Rectal smooth muscle tissue (tissue), 1 donor: Measurements from ENCODE around the gene PIGO.

Experiments
- H3K27ac ChIP-seq: one replicate; pipeline ENCODE4 v1.7.0; 2013; ENCODE audit warnings: low read depth, low read length, inconsistent platforms
- H3K27me3 ChIP-seq: one replicate; pipeline ENCODE4 v1.7.0; 2013; ENCODE audit warnings: low read length; ENCODE audit not compliant: control insufficient read depth, insufficient read depth
- H3K36me3 ChIP-seq: one replicate; pipeline ENCODE4 v1.7.0; 2013; ENCODE audit warnings: low read length; ENCODE audit not compliant: control insufficient read depth, insufficient read depth
- H3K4me1 ChIP-seq: one replicate; pipeline ENCODE4 v1.7.0; 2013; ENCODE audit warnings: low read length; ENCODE audit not compliant: control insufficient read depth, insufficient read depth
- H3K4me3 ChIP-seq: one replicate; pipeline ENCODE4 v1.7.0; 2013; ENCODE audit warnings: low read length
- H3K9ac ChIP-seq: one replicate; pipeline ENCODE4 v1.7.0; 2013; ENCODE audit warnings: low read length

The PIGO gene

GRCh38 chr9:35096035-35096849, at the start of gene PIGO:
TSS of gene PIGO (minus strand) at chr9:35096591. CDS start at chr9:35095565, 1,026 bp downstream.
- Histone ChIP-seq H3K9ac (peak within 1 kb of the TSS; percentile 96), H3K4me1 (no peaks in the 10 kb centered on the region), H3K27me3 (no peaks in the 10 kb centered on the region), H3K27ac (peak within 1 kb of the TSS; percentile 94), H3K36me3 (peaks cover 20% of the 10 kb centered on the region), H3K4me3 (peak within 1 kb of the TSS; percentile 95)

GRCh38 chr9:35142037-35142436, 45.6 kb upstream of the PIGO start:
- Histone ChIP-seq H3K4me3 (no peak overlapping the region), H3K36me3 (no peaks in the 10 kb centered on the region), H3K27me3 (no peaks in the 10 kb centered on the region), H3K4me1 (no peaks in the 10 kb centered on the region), H3K9ac (no peak overlapping the region), H3K27ac (no peak overlapping the region)

- no peaks in the 10 kb centered on the region for H3K27me3 ChIP-seq
- no peak overlapping the region for H3K9ac ChIP-seq
- H3K4me3 ChIP-seq = no peak overlapping the region
Observed at GRCh38 chr9:35140093-35140492, 43.7 kb upstream of the PIGO start.

GRCh38 chr9:35136866-35137265, 40.5 kb upstream of the PIGO start:
- no peak overlapping the region for H3K27ac ChIP-seq
- no peak overlapping the region for H3K9ac ChIP-seq
- no peaks in the 10 kb centered on the region for H3K36me3 ChIP-seq
- H3K4me3 ChIP-seq = no peak overlapping the region
- no peaks in the 10 kb centered on the region for H3K4me1 ChIP-seq
- no peaks in the 10 kb centered on the region for H3K27me3 ChIP-seq

More at GRCh38 chr9:35140093-35140492, 43.7 kb upstream of the PIGO start:
- Histone ChIP-seq H3K36me3 (no peaks in the 10 kb centered on the region), H3K4me1 (no peaks in the 10 kb centered on the region), H3K27ac (no peak overlapping the region)

- no peak overlapping the region for H3K27ac ChIP-seq
- H3K4me3 ChIP-seq = no peak overlapping the region
- H3K27me3 ChIP-seq = no peaks in the 10 kb centered on the region
Observed at GRCh38 chr9:35135988-35136387, 39.6 kb upstream of the PIGO start.

GRCh38 chr9:35134920-35135319, 38.5 kb upstream of the PIGO start:
- Histone ChIP-seq H3K9ac (no peak overlapping the region), H3K27ac (no peak overlapping the region), H3K4me1 (no peaks in the 10 kb centered on the region), H3K36me3 (no peaks in the 10 kb centered on the region), H3K4me3 (no peak overlapping the region), H3K27me3 (no peaks in the 10 kb centered on the region)

More at GRCh38 chr9:35135988-35136387, 39.6 kb upstream of the PIGO start:
- Histone ChIP-seq H3K4me1 (no peaks in the 10 kb centered on the region), H3K36me3 (no peaks in the 10 kb centered on the region), H3K9ac (no peak overlapping the region)

- H3K36me3 ChIP-seq = no peaks in the 10 kb centered on the region
- no peak overlapping the region for H3K9ac ChIP-seq
- no peaks in the 10 kb centered on the region for H3K27me3 ChIP-seq
- peak overlapping the region; percentile 91 for H3K4me3 ChIP-seq
- H3K27ac ChIP-seq = peak overlapping the region; percentile 85
- H3K4me1 ChIP-seq = peaks cover 22% of the 10 kb centered on the region
Observed at GRCh38 chr9:35116898-35117551, 20.6 kb upstream of the PIGO start.

- peak overlapping the region; percentile 85 for H3K27ac ChIP-seq
- H3K4me1 ChIP-seq = peaks cover 25% of the 10 kb centered on the region
- H3K9ac ChIP-seq = peak overlapping the region; percentile 54
- H3K4me3 ChIP-seq = peak overlapping the region; percentile 91
- H3K36me3 ChIP-seq = no peaks in the 10 kb centered on the region
- no peaks in the 10 kb centered on the region for H3K27me3 ChIP-seq
Observed at GRCh38 chr9:35116539-35116897, 20.1 kb upstream of the PIGO start.

- H3K36me3 ChIP-seq = no peaks in the 10 kb centered on the region
- H3K27ac ChIP-seq = peak within 1 kb of the TSS; percentile 85
- H3K9ac ChIP-seq = peak within 1 kb of the TSS; percentile 54
- H3K4me1 ChIP-seq = peaks cover 26% of the 10 kb centered on the region
- H3K27me3 ChIP-seq = no peaks in the 10 kb centered on the region
- H3K4me3 ChIP-seq = peak within 1 kb of the TSS; percentile 91
Observed at GRCh38 chr9:35115680-35116538, 19.5 kb upstream of the PIGO start, which contains the start of gene ATOSB. TSS of gene ATOSB (minus strand) at chr9:35115862. CDS start at chr9:35108274, 7,588 bp downstream.

GRCh38 chr9:35114840-35115628, 18.6 kb upstream of the PIGO start:
- Histone ChIP-seq H3K9ac (peak overlapping the region; percentile 45), H3K36me3 (no peaks in the 10 kb centered on the region), H3K27me3 (no peaks in the 10 kb centered on the region), H3K4me1 (peaks cover 33% of the 10 kb centered on the region), H3K27ac (peak overlapping the region; percentile 85), H3K4me3 (peak overlapping the region; percentile 91)

- peak overlapping the region; percentile 45 for H3K9ac ChIP-seq
- H3K4me1 ChIP-seq = peaks cover 34% of the 10 kb centered on the region
- H3K27ac ChIP-seq = peak overlapping the region; percentile 85
Observed at GRCh38 chr9:35114113-35114839, 17.9 kb upstream of the PIGO start.

More at GRCh38 chr9:35114113-35114839, 17.9 kb upstream of the PIGO start:
- Histone ChIP-seq H3K36me3 (no peaks in the 10 kb centered on the region), H3K4me3 (peak overlapping the region; percentile 91), H3K27me3 (no peaks in the 10 kb centered on the region)
